SK-N-SH (cell line): ENCODE results near the gene XYLT2. TPM values are rescaled to one million over a fixed set of nuclear protein-coding genes. Genes with fewer than 3 reads are reported as not detected.

Experiments used
- polyA plus RNA-seq, 3 experiments: library from polyadenylated mRNA; depleted of rRNA; stranded (reverse); fragments of >200 nt; gene quantifications; 2 replicates each; pipeline ENCODE4 v1.2.3, GENCODE V29; 2012
- small RNA-seq, 7 experiments: library from RNA; depleted of rRNA; stranded (forward); fragments of <200 nt; gene quantifications; one replicate each; pipeline ENCODE3, GENCODE V24; 2012

The XYLT2 gene
- polyA plus RNA-seq, 1 of the 3 experiments (the other 2 are of a cell fraction): 28.4 TPM

Small RNA genes within 50 kb of the gene (small RNA-seq; reads per million reads assigned to genes)
- gene RF00019: 0 reads per million in 7 experiments

Other genes starting within 250 kb of the XYLT2 start
- gene SAMD14, start 216.0 kb upstream of the XYLT2 start, polyA plus RNA-seq (2012; rRNA removed): 2.8 and 3.4 TPM in 2 replicates
- gene PPP1R9B, start 195.4 kb upstream of the XYLT2 start, polyA plus RNA-seq (2012; rRNA removed): 26.9 and 35.2 TPM in 2 replicates
- gene SGCA, start 180.1 kb upstream of the XYLT2 start, polyA plus RNA-seq (2012; rRNA removed): 0.29 TPM in 1 of 2 replicates, not detected in the other
- 265 and 1,461 TPM in 2 replicates for gene COL1A1, start 144.5 kb upstream of the XYLT2 start, polyA plus RNA-seq (2012; rRNA removed)
- 0.28 and 0.46 TPM in 2 replicates for gene TMEM92, start 71.7 kb upstream of the XYLT2 start, polyA plus RNA-seq (2012; rRNA removed)
- 266 and 337 TPM in 2 replicates for gene MRPL27, start 27.1 kb downstream of the XYLT2 start, polyA plus RNA-seq (2012; rRNA removed)
- gene EME1, start 27.1 kb downstream of the XYLT2 start, polyA plus RNA-seq (2012; rRNA removed): 16.9 and 21.5 TPM in 2 replicates
- gene LRRC59, start 51.4 kb downstream of the XYLT2 start, polyA plus RNA-seq (2012; rRNA removed): 122 and 137 TPM in 2 replicates
- gene ACSF2, start 80.1 kb downstream of the XYLT2 start, polyA plus RNA-seq (2012; rRNA removed): 46.6 and 49.5 TPM in 2 replicates
- not detected in 2 replicates for gene CHAD, start 122.8 kb downstream of the XYLT2 start, polyA plus RNA-seq (2012; rRNA removed)
- 44.7 and 58.9 TPM in 2 replicates for gene RSAD1, start 132.7 kb downstream of the XYLT2 start, polyA plus RNA-seq (2012; rRNA removed)
- gene MYCBPAP, start 162.3 kb downstream of the XYLT2 start, polyA plus RNA-seq (2012; rRNA removed): 2.4 and 4.4 TPM in 2 replicates
- gene EPN3, start 186.6 kb downstream of the XYLT2 start, polyA plus RNA-seq (2012; rRNA removed): 0.05 and 0.06 TPM in 2 replicates
- gene SPATA20, start 201.0 kb downstream of the XYLT2 start, polyA plus RNA-seq (2012; rRNA removed): 92.0 and 106 TPM in 2 replicates
- 0.15 and 0.21 TPM in 2 replicates for gene CACNA1G, start 214.6 kb downstream of the XYLT2 start, polyA plus RNA-seq (2012; rRNA removed)